ENCODE measurements around the gene TAS2R42. TPM values are rescaled to one million over a fixed set of nuclear protein-coding genes. Genes with fewer than 3 reads are reported as not detected.

TAS2R42 gene
- total RNA-seq (2014; rRNA removed): not detected in 2 replicates
- polyA plus RNA-seq (2012): 0.06 TPM

DNA sequence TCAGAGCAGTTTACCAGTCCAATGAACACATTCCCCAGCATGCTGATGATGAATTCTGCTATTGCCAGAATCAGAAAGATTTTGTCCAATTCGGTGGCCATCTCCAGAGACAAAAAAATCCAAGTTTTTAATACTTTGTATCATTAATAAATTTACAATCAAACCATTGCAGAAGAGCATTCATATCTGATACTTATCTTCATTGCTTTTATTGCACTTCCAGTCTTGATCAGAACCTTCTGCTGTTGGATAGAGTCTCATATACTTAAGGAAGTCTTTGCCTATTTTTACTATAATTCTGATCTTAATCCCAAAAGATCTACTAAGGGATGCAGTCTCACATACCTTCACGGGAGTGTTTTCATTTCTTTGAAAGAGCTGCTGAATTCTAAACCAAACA, at the start of gene TAS2R42:
Gene TAS2R42 (minus strand): TSS at position 101 of the 400 bp plus-strand sequence. CDS start 0 bp downstream, at position 101.
- no peak for DNase-seq (ENCODE audit: low read depth)

DNA sequence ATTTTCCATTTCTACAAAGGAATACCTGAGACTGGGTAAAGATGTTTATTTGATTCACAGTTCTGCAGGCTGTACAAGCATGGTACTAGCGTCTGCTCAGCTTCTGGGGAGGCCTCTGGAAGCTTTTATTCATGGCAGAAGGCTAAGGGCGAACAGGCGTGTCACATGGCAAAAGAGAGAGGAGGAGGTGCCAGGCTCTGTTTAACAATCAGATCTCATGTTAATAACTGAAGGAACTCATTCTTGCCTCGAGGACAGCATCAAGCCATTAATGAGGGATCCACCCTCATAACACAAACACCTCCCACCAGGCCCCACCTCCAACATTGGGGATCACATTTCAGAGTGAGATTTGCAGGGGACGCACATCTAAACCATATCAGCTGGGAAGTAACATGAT, 46.8 kb upstream of the TAS2R42 start:
- DNase-seq (ENCODE audit: low read depth): no peak

- DNase-seq (ENCODE audit: low read depth): peak; percentile 47
These were observed 41.7 kb upstream of the TAS2R42 start for GRCh38 chr12:11228296-11228879.

DNA sequence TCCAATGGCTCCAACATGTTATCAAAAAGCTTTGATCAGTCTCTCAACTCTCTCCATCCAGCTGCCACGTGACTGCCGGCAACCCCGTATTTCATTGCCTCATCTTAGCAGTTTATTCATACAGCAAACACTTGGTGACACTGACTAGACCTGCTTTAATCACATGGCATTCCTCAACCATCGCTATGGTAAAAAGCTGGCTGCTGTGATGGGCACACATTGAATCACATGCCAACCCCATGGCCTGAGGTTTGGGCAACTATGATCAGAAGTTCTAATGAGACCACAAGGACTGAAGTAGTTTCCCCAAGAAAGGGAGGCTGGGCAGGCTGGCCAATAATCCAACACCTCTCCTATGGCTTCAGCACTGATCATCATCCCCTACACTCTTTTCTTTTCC, 40.6 kb upstream of the TAS2R42 start:
- no peak for DNase-seq (ENCODE audit: low read depth)

DNA sequence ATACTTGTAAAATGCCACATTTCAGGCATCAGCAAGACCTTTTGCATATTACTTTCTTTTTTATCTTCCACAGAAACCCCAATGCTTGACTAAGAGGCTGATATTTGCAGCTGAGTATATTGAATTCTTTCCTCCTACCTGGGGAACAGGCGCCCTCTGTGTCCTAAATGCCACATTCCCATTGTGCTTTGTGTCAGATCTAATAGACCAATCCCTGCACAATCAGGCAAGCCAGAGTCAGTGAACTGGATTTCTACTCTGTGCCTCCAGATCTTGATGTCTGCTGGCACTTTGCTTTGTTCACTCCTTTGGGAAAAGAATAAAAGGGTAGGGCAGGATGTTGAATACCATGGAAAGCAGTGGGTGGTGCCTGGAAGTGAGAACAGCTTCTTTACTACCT, 22.4 kb upstream of the TAS2R42 start:
- DNase-seq (ENCODE audit: low read depth): no peak

- DNase-seq (ENCODE audit: low read depth): no peak
These were observed 17.4 kb upstream of the TAS2R42 start for GRCh38 chr12:11204173-11204572.

DNA sequence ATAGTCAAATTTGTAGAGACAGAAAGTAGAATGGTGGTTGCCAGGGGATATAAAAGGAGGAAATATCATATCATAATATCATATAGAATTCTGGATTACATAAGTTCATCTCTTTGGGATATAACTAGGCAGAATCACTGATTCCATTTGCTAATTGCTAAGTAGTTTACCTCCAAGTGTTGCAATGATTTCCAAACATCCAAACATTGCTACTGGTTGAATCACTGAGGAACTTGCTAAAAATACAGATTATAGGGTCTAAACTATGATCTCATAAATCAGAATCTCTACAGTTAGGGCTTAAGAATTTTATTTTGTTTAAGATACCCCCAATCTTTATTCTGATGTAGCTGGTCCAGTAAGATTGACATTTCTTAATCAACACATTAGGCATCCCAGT, 16.1 kb upstream of the TAS2R42 start:
- DNase-seq (ENCODE audit: low read depth): no peak

DNA sequence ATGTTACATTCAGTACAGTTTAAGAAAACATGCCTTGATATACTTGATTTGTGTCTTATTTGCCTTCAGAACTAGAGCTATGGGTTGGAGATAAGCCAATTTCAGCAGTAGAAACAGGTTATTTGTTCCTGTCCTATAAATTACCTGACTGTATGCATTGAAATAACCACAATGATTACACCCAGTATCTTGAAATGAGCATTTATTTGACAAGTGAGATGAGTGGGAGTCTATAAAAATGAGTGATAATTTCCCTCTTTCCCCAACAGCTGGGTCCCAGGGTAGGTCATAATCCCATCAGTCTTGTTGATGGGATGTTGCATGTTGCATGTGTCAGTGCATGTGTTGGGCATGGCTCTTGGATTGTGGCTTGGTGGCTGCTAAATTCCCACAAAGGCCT, 3.7 kb downstream of the TAS2R42 start:
- no peak for DNase-seq (ENCODE audit: low read depth)

- no peak for DNase-seq (ENCODE audit: low read depth)
These were observed 4.2 kb downstream of the TAS2R42 start for GRCh38 chr12:11182529-11182928.

DNA sequence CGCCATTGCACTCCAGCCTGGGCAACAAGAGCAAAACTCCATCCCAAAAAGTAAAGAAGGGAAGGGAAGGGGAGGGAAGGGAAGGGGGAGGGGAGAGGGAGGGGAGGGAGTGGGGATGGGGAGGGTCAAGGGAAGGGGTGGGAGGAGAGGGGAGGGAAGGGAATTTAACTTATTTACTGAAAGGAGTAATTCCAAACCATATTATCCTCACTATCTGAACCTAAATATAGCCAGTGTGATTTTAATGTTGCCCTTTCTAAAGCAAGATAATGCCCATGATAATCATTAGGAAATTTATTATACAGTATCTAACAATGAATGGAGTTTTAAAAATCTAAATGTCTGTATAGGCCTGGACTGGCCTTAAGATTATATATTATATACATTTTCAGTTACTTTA, 8.5 kb downstream of the TAS2R42 start:
- DNase-seq (ENCODE audit: low read depth): no peak

GRCh38 chr12:11174022-11174421, 12.7 kb downstream of the TAS2R42 start:
- DNase-seq (ENCODE audit: low read depth): no peak

GRCh38 chr12:11171969-11172675, 14.6 kb downstream of the TAS2R42 start:
- peak; percentile 24 for DNase-seq (ENCODE audit: low read depth)

- DNase-seq (ENCODE audit: low read depth): peak; percentile 94
These were observed 15.4 kb downstream of the TAS2R42 start, which contains the start of gene SMIM10L1 for GRCh38 chr12:11171145-11171968. Gene SMIM10L1, plus strand, starts transcription at chr12:11171194. Its CDS starts 163 bp downstream, at chr12:11171357.

- no peak for DNase-seq (ENCODE audit: low read depth)
These were observed 16.0 kb downstream of the TAS2R42 start for GRCh38 chr12:11170810-11171144.

- DNase-seq (ENCODE audit: low read depth): no peak
These were observed 20.4 kb downstream of the TAS2R42 start for GRCh38 chr12:11166300-11166699.

GRCh38 chr12:11164384-11164783, 22.4 kb downstream of the TAS2R42 start:
- no peak for DNase-seq (ENCODE audit: low read depth)

DNA sequence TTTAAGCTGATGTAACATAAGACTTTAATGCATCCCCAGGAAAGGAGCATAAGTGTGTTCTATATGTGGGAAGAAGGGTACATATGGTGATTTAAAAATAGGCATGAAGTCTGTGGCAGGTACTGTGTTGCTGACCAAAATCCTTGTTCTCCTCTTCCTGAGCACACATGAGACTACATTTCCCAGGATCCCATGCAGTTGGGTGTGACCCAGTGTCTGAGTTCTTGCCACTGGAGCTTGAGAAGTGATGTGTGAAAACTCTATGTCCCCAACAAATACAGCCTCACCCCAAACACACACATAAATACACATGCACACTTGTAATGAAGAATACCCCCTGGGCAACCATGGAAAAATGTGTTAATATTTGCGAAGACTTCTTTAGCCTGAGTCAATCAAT, 24.2 kb downstream of the TAS2R42 start:
- no peak for DNase-seq (ENCODE audit: low read depth)

DNA sequence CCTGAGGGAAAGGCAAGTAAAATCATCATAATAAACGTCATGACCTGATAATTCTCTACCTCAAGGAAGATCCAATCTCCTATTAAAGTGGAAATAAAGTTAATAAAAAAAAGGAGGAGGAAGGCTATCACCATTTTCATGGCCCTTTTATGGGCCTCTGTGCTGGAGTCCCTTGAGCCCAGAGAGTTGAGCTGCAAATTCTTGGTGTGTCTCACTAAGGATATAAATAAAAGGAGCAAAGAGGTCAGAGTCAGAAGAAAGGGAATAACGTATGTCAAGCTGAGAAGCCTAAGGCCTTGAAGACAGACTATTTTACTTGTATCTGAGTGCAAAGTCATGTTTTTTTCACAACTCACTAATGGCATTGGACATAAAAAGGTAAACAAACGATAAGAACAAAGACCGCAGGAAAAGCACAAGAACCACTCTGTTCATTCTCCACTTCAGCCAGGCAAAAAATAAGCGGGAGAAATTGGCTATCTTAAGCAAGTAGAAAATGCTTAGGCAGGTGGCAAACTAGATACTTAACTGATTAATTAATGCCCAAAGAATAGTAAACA, 27.8 kb downstream of the TAS2R42 start:
- DNase-seq (ENCODE audit: low read depth): no peak

- DNase-seq (ENCODE audit: low read depth): no peak
These were observed 32.3 kb downstream of the TAS2R42 start for GRCh38 chr12:11154400-11154925.

- DNase-seq (ENCODE audit: low read depth): no peak
These were observed 34.0 kb downstream of the TAS2R42 start for GRCh38 chr12:11152725-11153124.

DNA sequence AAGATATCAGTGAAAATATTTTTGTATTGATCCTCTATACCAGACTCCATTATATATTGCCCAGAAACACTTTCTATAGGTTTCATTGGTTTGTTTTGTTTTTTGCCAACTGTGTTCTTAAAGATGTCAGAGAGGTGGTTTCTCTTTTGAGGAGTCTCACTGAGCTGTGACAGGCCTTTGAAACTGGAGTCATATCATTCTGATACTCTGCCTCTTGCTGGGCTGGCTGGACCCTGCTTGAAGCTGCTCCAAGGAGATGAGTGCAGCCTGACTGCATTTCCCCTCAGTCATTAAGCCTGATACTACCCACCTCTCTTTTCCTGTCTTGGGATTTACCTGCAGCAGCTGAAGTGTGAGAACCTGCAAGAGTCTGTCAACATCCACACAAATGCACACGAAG, 35.9 kb downstream of the TAS2R42 start:
- DNase-seq (ENCODE audit: low read depth): no peak

DNA sequence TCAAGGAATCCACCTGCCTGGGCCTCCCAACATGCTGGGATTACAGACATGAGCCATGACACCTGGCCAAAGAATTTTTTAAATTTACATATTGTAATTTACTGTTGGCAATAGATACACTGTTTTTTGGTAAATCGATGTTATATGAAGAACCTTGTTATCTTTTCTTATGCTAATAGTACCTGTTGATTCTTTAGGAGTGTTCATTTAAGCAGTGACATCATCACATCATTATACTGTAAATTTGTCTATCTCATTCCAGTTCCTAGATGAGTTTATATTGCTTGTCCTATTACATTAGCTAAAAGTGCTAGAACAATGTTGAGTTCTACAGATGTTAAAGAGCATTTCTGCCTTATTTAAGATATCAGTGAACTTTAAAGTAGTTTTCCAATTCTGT, 39.3 kb downstream of the TAS2R42 start:
- DNase-seq (ENCODE audit: low read depth): no peak
